ENCODE data around the gene ZNF442. TPM values are rescaled to one million over a fixed set of nuclear protein-coding genes. Genes with fewer than 3 reads are reported as not detected.

ZNF442 gene
- total and polyA plus RNA-seq, 2 donors, result 3.8 to 13.4 TPM

Small RNAs within 50 kb of the gene (small RNA-seq; reads per million reads assigned to genes)
- not detected for gene RPS29P23

Other genes starting within 250 kb of the ZNF442 start
- 9.0 TPM for gene ZNF20, start 225.3 kb downstream of the ZNF442 start, total RNA-seq
- gene ZNF20, start 225.3 kb downstream of the ZNF442 start, polyA plus RNA-seq, result 2.1 TPM
- 26.9 TPM for gene ZNF625, start 208.9 kb downstream of the ZNF442 start, total RNA-seq
- 1.6 TPM for gene ZNF625, start 208.9 kb downstream of the ZNF442 start, polyA plus RNA-seq
- 24.7 TPM for gene ZNF136, start 202.6 kb downstream of the ZNF442 start, total RNA-seq
- gene ZNF136, start 202.6 kb downstream of the ZNF442 start, polyA plus RNA-seq, result 7.4 TPM
- 28.3 TPM for gene ZNF44, start 70.8 kb downstream of the ZNF442 start, total RNA-seq
- gene ZNF44, start 70.8 kb downstream of the ZNF442 start, polyA plus RNA-seq, result 9.1 TPM
- gene ZNF563, start 32.0 kb downstream of the ZNF442 start, total RNA-seq, result 8.4 TPM
- gene ZNF563, start 32.0 kb downstream of the ZNF442 start, polyA plus RNA-seq, result 3.5 TPM
- gene ZNF799, start 35.6 kb upstream of the ZNF442 start, total RNA-seq, result 12.3 TPM
- gene ZNF799, start 35.6 kb upstream of the ZNF442 start, polyA plus RNA-seq, result 4.4 TPM
- gene ZNF443, start 75.3 kb upstream of the ZNF442 start, total RNA-seq, result 12.8 TPM
- gene ZNF443, start 75.3 kb upstream of the ZNF442 start, polyA plus RNA-seq, result 2.7 TPM
- 16.1 TPM for gene ZNF709, start 119.1 kb upstream of the ZNF442 start, total RNA-seq
- gene ZNF709, start 119.1 kb upstream of the ZNF442 start, polyA plus RNA-seq, result 1.1 TPM
- gene ZNF564, start 185.8 kb upstream of the ZNF442 start, total RNA-seq, result 25.0 TPM
- 6.6 TPM for gene ZNF564, start 185.8 kb upstream of the ZNF442 start, polyA plus RNA-seq
- 9.0 TPM for gene ZNF490, start 245.1 kb upstream of the ZNF442 start, total RNA-seq
- 1.0 TPM for gene ZNF490, start 245.1 kb upstream of the ZNF442 start, polyA plus RNA-seq
- gene ZNF791, start 245.2 kb upstream of the ZNF442 start, total RNA-seq, result 38.3 TPM
- 12.0 TPM for gene ZNF791, start 245.2 kb upstream of the ZNF442 start, polyA plus RNA-seq

All from urinary bladder (tissue), 2 donors.